CD4-positive, alpha-beta memory T cell (primary cell): ENCODE results near the gene CDK11A. TPM values are rescaled to one million over a fixed set of nuclear protein-coding genes. Genes with fewer than 3 reads are reported as not detected.
A peak's percentile ranks its signal among the peaks of the same experiment; 100 is the strongest.

Experiments
- CTCF ChIA-PET: fragments of 350-600 bp; sonication (Branson Sonifier 250); formaldehyde crosslinking; loops from one replicate; lab custom pipeline; 2021; ENCODE audit warnings: inconsistent platforms; ENCODE audit not compliant: partially characterized antibody; lab: Charles Lee
- POLR2A ChIA-PET: fragments of 350-600 bp; sonication (Branson Sonifier 250); formaldehyde crosslinking; loops from one replicate; lab custom pipeline; 2021; ENCODE audit not compliant: partially characterized antibody; lab: Charles Lee
- DNase-seq, 5 donors: peaks; one replicate each; pipeline versions ENCODE4 v3.0.0 to v3.0.0-alpha.2; 2020 to 2022; ENCODE audit warnings: mixed read lengths in 1 of 5
- H3K27ac ChIP-seq: one replicate; pipeline ENCODE4 v1.7.0; 2013; ENCODE audit warnings: low read depth, low read length
- H3K27me3 ChIP-seq: 2 replicates; pipeline ENCODE4 v1.7.0; 2013; ENCODE audit warnings: mild to moderate bottlenecking, low read length, moderate library complexity; ENCODE audit not compliant: insufficient read depth
- H3K36me3 ChIP-seq: 2 replicates; pipeline ENCODE4 v1.7.0; 2013; ENCODE audit warnings: mild to moderate bottlenecking, low read length, moderate library complexity; ENCODE audit not compliant: insufficient read depth
- H3K4me1 ChIP-seq: 2 replicates; pipeline ENCODE4 v1.7.0; 2013; ENCODE audit warnings: mild to moderate bottlenecking, low read length, moderate library complexity; ENCODE audit not compliant: insufficient read depth
- H3K4me3 ChIP-seq, 2 donors: one replicate each; pipeline ENCODE4 v1.7.0; 2013; ENCODE audit warnings: low read length in 2 of 2, mild to moderate bottlenecking in 1 of 2
- H3K9me3 ChIP-seq, 2 donors: one replicate each; pipeline ENCODE4 v1.7.0; 2013; ENCODE audit warnings: low read length in 2 of 2, control low read depth in 1 of 2; ENCODE audit not compliant: control insufficient read depth in 1 of 2
- H3K27ac Mint-ChIP-seq, 7 donors: one replicate each; pipeline ENCODE4 v1.8.0; 2020 to 2021; ENCODE audit warnings: mixed read lengths in 7 of 7, mild to moderate bottlenecking in 6 of 7, inconsistent platforms in 3 of 7, moderate library complexity in 3 of 7
- H3K27me3 Mint-ChIP-seq, 2 donors: one replicate each; pipeline ENCODE4 v1.8.0; 2020 to 2021; ENCODE audit warnings: mixed read lengths in 2 of 2
- H3K36me3 Mint-ChIP-seq, 2 donors: one replicate each; pipeline ENCODE4 v1.8.0; 2020 to 2021; ENCODE audit warnings: mixed read lengths in 2 of 2, inconsistent platforms in 1 of 2, mild to moderate bottlenecking in 1 of 2
- H3K4me1 Mint-ChIP-seq, 4 donors: one replicate each; pipeline ENCODE4 v1.8.0; 2020 to 2021; ENCODE audit warnings: mixed read lengths in 4 of 4, mild to moderate bottlenecking in 1 of 4
- H3K4me3 Mint-ChIP-seq, 8 donors: one replicate each; pipeline ENCODE4 v1.8.0; 2020 to 2021; ENCODE audit warnings: mixed read lengths in 8 of 8, mild to moderate bottlenecking in 7 of 8, moderate library complexity in 6 of 8, inconsistent platforms in 3 of 8
- H3K9me3 Mint-ChIP-seq, 8 donors: one replicate each; pipeline ENCODE4 v1.8.0; 2020 to 2021; ENCODE audit warnings: mixed read lengths in 8 of 8, mild to moderate bottlenecking in 5 of 8, inconsistent platforms in 3 of 8, moderate library complexity in 1 of 8
- intact Hi-C: fragments of 100-400 bp; cut with micrococcal nuclease; formaldehyde crosslinking; loops from one replicate; pipeline ENCODE4 v1.15.1; 2023
- polyA plus RNA-seq, 2 donors: library from polyadenylated mRNA; unstranded; fragments of 300-500 nt; fragmentation: Illumina TruSeq; gene quantifications; one replicate each; pipeline ENCODE4 v1.2.3, GENCODE V29; 2021
- total RNA-seq, 2 experiments: library from RNA; stranded (reverse); gene quantifications; one replicate each; pipeline ENCODE4 v1.2.3, GENCODE V29; 2021

CDK11A gene
- total and polyA plus RNA-seq, 4 experiments from 2014 or later = 7.2 to 162 (median 86.1) TPM

GRCh38 chr1:1763657-1764621, 39.8 kb upstream of the CDK11A start:
- H3K9me3 ChIP-seq = no peaks in the 10 kb centered on the region
- H3K27ac ChIP-seq = no peak overlapping the region
- ChIA-PET POLR2A (no interaction called here), CTCF (no interaction called here)
- Mint-ChIP-seq H3K27me3 (no peaks in the 10 kb centered on the region), H3K9me3 (peaks cover 0 to 2% (median 0%) of the 10 kb centered on the region in 8 donors), H3K4me1 (peaks cover 0 to 7% (median 3%) of the 10 kb centered on the region in 4 donors), H3K36me3 (peaks cover 17 to 30% of the 10 kb centered on the region in 2 donors), H3K27ac (no peak overlapping the region), H3K4me3 (no peak overlapping the region)
- no peak overlapping the region for H3K4me3 ChIP-seq
- no peaks in the 10 kb centered on the region for H3K27me3 ChIP-seq
- H3K36me3 ChIP-seq = peaks cover 33% of the 10 kb centered on the region
- intact Hi-C loops = no loop called here
- no peaks in the 10 kb centered on the region for H3K4me1 ChIP-seq
- DNase-seq = no peak

DNA sequence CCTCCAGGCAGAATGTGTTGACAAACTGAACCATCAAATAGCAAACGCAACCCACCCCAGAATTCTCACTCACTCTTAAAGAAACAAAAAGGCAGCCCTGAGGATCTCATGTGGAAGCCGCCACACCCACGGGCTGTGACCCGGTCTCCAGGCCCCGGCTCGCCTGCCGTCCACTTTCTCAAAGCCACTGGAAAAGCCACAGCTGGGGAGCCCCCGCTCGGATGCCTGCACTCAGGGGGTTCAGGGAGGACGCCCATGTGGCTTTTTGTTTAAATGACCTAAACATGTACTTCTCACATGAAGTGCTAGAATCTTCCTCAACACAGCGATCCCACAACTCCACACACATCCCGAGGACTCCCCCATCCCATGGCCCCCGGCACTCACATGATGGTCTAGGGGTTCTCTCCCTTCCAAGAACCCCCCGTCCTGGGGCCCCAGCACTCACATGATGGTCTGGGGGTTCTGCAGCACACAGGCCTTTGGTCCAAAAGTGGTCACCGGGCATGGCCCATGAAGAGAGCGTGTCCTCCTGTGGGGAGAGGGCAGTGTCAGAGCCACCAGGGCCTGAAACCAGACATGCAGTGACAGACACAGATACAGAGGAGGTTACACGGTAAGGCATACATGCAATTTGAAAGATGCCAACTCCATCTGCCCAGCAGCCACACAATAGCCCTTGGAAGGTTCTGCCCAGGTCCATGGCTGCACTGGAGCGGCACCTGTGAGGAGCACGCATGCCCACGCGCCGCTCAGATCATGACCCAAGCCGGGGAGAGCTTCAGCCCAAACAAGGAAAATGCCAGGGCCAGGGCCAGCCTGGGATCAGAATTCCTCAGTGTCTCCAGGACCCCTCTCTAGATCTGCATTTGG, 37.6 kb upstream of the CDK11A start:
- intact Hi-C loops = no loop called here
- no peak for DNase-seq
- Mint-ChIP-seq H3K4me3 (no peak overlapping the region), H3K27me3 (no peaks in the 10 kb centered on the region), H3K4me1 (peaks cover 0 to 10% (median under 1%) of the 10 kb centered on the region in 4 donors), H3K36me3 (peaks cover 10 to 29% of the 10 kb centered on the region in 2 donors), H3K27ac (peak overlapping the region in 2 of 7 donors; percentile 36 to 76), H3K9me3 (peaks cover 0 to 2% (median 0%) of the 10 kb centered on the region in 8 donors)
- POLR2A ChIA-PET = no interaction called here
- H3K27ac ChIP-seq = no peak overlapping the region
- peaks cover 30% of the 10 kb centered on the region for H3K36me3 ChIP-seq
- H3K4me3 ChIP-seq = no peak overlapping the region
- no peaks in the 10 kb centered on the region for H3K9me3 ChIP-seq
- H3K4me1 ChIP-seq = no peaks in the 10 kb centered on the region
- CTCF ChIA-PET = interaction anchor here (1.1 kb wide), 1 partner anchor 93 kb away, joined by 3 read pairs; no protein-coding TSS in a partner anchor
- H3K27me3 ChIP-seq = no peaks in the 10 kb centered on the region

GRCh38 chr1:1760715-1761114, 36.6 kb upstream of the CDK11A start:
- Mint-ChIP-seq H3K9me3 (peaks cover 0 to 2% (median 0%) of the 10 kb centered on the region in 8 donors), H3K4me3 (no peak overlapping the region), H3K36me3 (peaks cover 14 to 28% of the 10 kb centered on the region in 2 donors), H3K27me3 (no peaks in the 10 kb centered on the region), H3K4me1 (peaks cover 0 to 10% (median 0%) of the 10 kb centered on the region in 4 donors), H3K27ac (no peak overlapping the region)
- CTCF ChIA-PET = interaction anchor here (1.1 kb wide), 1 partner anchor 94 kb away, joined by 3 read pairs; no protein-coding TSS in a partner anchor
- intact Hi-C loops = no loop called here
- H3K27me3 ChIP-seq = no peaks in the 10 kb centered on the region
- no peak for DNase-seq
- no peaks in the 10 kb centered on the region for H3K4me1 ChIP-seq
- peaks cover 40% of the 10 kb centered on the region for H3K36me3 ChIP-seq
- POLR2A ChIA-PET = no interaction called here
- no peak overlapping the region for H3K27ac ChIP-seq
- no peak overlapping the region for H3K4me3 ChIP-seq
- no peaks in the 10 kb centered on the region for H3K9me3 ChIP-seq

DNA sequence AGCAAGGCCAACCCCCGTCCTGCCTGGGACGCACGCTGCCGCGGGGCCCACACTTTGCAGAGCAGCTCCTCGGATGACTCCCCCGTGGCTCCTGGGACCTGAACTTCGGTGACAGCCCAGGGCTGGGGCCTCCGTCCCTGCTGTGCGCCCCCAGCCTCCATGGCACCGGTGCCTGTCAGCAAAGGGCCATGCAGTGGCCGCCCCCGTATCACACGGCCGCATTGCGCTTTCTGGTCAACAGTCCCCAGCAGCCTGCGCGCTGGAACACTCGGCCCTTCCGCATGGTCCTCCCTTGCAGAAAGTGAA, 36.1 kb upstream of the CDK11A start:
- Mint-ChIP-seq H3K36me3 (peaks cover 14 to 29% of the 10 kb centered on the region in 2 donors), H3K9me3 (peaks cover 0 to 2% (median 0%) of the 10 kb centered on the region in 8 donors), H3K27ac (no peak overlapping the region), H3K4me3 (no peak overlapping the region), H3K4me1 (peaks cover 0 to 10% (median 0%) of the 10 kb centered on the region in 4 donors), H3K27me3 (no peaks in the 10 kb centered on the region)
- H3K36me3 ChIP-seq = peaks cover 41% of the 10 kb centered on the region
- H3K27me3 ChIP-seq = no peaks in the 10 kb centered on the region
- H3K4me1 ChIP-seq = no peaks in the 10 kb centered on the region
- no peak overlapping the region for H3K4me3 ChIP-seq
- no peak for DNase-seq
- ChIA-PET POLR2A (no interaction called here), CTCF (no interaction called here)
- H3K27ac ChIP-seq = no peak overlapping the region
- intact Hi-C loops = no loop called here
- H3K9me3 ChIP-seq = no peaks in the 10 kb centered on the region

DNA sequence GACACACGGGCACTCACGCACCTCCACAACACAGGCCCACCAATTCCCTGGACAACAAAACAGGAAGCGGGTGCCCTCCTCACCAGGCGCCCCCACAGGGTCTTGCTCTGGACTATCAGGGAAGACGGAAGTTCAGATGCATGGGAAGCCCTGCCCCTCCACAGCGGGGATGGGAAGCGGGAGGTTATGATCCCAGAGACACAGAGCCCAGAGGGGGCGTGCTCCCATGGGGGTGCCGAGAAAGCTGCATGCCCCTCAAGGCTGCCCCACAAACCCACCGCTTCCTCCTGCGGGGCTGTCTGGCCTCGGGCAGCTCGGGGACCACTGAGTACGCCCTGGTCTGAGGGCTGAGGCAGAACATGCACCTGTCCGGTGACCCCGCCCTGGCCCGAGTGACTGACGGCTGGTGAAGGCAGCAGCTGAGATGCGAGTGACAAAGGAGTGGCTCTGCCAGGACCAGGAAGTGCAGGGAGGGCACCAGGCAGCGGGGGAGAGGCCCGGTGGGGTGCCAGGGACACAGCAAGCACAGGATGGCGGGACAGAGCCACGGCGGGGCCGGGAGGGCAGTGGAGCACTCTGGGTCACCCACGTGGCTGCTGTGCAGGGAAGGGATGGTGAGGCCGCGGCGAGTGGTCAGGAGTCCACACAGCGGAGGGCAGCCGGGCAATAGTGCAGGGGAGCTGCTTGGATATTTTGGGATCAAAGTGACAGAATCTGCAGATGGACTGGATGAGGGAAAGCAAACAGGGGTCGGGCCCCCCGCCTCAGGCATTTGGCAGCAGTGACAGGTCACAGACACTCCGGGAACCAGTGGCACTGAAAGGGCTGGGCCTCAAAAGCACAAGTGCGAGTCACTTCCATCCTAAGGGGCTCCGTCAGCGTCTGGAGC, 35.5 kb upstream of the CDK11A start:
- Mint-ChIP-seq H3K4me3 (no peak overlapping the region), H3K9me3 (peaks cover 0 to 2% (median 0%) of the 10 kb centered on the region in 8 donors), H3K27me3 (no peaks in the 10 kb centered on the region), H3K36me3 (peaks cover 14 to 27% of the 10 kb centered on the region in 2 donors), H3K4me1 (peaks cover 0 to 10% (median 0%) of the 10 kb centered on the region in 4 donors), H3K27ac (no peak overlapping the region)
- Histone ChIP-seq H3K27ac (no peak overlapping the region), H3K4me3 (no peak overlapping the region), H3K4me1 (no peaks in the 10 kb centered on the region), H3K27me3 (no peaks in the 10 kb centered on the region), H3K9me3 (no peaks in the 10 kb centered on the region), H3K36me3 (peaks cover 41% of the 10 kb centered on the region)
- intact Hi-C loops = no loop called here
- DNase-seq = no peak
- CTCF ChIA-PET = no interaction called here
- POLR2A ChIA-PET = interaction anchor here (1.3 kb wide), 1 partner anchor 23 kb away, joined by 4 read pairs; no protein-coding TSS in a partner anchor

- no peaks in the 10 kb centered on the region for H3K27me3 Mint-ChIP-seq
- H3K4me3 ChIP-seq = no peak overlapping the region
- no peak overlapping the region for H3K4me3 Mint-ChIP-seq
- H3K4me1 Mint-ChIP-seq = peaks cover 0 to 10% (median 0%) of the 10 kb centered on the region in 4 donors
- ChIA-PET CTCF (no interaction called here), POLR2A (interaction anchor here (1.3 kb wide), 1 partner anchor 24 kb away, joined by 4 read pairs; no protein-coding TSS in a partner anchor)
- no peak overlapping the region for H3K27ac ChIP-seq
- H3K9me3 ChIP-seq = no peaks in the 10 kb centered on the region
- intact Hi-C loops = no loop called here
- H3K27ac Mint-ChIP-seq = no peak overlapping the region
- H3K36me3 Mint-ChIP-seq = peaks cover 14 to 22% of the 10 kb centered on the region in 2 donors
- H3K27me3 ChIP-seq = no peaks in the 10 kb centered on the region
- peaks cover 42% of the 10 kb centered on the region for H3K36me3 ChIP-seq
- no peak for DNase-seq
- no peaks in the 10 kb centered on the region for H3K4me1 ChIP-seq
- peaks cover 0 to 2% (median 0%) of the 10 kb centered on the region in 8 donors for H3K9me3 Mint-ChIP-seq
These were observed 34.7 kb upstream of the CDK11A start for GRCh38 chr1:1758692-1759455.
